ELR (cell line): ENCODE results near the gene FBXW5.
A peak's percentile ranks its signal among the peaks of the same experiment; 100 is the strongest.

Source experiments
- DNase-seq: peaks from one replicate; pipeline ENCODE4 v3.0.0-alpha.2; 2015; ENCODE audit warnings: low read depth

The FBXW5 gene

DNA sequence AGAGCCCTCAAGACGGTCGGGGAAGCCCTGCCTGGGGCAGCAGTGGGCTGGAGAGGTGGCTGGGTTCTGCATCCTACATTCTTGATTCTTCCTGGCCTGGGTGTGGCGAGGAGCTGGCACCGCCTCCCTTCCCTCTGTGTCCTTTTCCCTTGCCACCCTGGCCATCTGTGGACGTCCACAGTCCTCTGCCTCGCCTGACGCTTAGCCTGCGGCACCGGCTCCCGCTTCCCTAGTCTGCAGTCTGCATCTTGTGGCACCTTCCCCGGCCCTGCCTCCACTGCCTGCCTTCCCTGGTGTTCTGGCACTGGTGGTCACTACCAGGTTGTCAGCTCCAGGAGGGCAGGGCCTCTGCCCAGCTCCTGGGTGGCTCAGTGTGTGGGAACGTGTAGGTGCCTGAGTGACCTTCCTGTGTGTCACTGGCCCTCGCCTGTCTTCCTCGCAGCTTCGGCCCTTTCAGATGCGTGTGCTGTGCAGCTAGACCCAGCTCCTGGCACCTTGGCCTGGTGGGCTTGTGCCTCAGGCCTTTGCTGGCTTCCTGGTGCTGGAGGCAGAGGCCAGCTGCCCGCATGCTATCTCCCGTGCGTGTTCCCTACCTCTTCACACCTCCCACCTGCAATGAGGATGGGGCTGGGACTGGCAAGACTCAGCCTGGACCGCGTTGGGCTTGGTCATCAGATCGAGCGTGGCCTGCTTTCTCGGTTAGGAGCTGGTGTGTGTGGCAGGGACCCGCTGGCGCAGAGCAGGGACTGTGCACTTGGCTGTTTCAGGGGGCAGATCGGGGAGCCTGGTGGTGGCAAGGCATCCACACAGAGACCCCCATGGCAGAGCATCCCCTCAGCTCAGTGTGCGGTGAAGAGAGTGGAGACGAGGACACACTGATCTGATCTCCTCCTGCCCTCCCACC is 37.3 kb downstream of the FBXW5 start:
- DNase-seq: no peak

DNA sequence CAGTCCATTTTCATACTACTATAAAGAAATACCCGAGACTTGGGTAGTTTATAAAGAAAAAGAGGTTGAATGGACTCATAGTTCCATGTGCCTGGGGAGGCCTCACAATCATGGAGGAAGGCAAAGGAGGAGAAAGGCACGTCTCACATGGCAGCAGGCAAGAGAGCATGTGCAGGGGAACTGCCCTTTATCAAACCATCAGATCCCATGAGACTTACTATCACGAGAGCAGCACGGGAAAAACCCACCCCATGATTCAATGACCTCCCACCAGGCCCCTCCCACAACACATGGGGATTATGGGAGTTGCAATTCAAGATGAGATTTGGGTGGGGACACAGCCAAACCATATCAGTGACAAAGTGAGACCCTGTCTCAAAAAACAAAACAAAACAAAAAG is 38.3 kb downstream of the FBXW5 start:
- DNase-seq: no peak

DNA sequence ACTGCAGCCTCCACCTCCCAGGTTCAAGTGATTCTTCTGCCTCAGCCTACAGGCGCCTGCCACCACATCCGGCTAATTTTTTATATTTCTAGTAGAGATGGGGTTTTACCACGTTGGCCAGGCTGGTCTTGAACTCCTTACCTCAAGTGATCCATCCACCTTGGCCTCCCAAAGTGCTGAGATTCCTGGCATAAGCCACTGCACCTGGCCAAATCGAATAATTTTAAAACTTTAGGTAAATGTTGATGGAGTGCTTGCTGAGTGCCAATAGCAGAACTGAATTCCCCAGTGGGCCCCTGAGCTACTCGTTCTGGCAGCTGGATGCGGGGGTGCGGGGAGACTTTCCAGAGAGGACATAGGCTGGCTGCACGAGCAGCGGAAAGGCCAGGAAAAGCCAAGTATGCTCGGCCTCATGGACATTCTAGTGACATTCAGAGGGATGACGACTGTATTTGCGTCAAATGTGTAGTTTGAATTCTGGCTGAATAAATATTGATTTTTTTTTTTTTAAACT is 41.4 kb downstream of the FBXW5 start:
- no peak for DNase-seq

DNA sequence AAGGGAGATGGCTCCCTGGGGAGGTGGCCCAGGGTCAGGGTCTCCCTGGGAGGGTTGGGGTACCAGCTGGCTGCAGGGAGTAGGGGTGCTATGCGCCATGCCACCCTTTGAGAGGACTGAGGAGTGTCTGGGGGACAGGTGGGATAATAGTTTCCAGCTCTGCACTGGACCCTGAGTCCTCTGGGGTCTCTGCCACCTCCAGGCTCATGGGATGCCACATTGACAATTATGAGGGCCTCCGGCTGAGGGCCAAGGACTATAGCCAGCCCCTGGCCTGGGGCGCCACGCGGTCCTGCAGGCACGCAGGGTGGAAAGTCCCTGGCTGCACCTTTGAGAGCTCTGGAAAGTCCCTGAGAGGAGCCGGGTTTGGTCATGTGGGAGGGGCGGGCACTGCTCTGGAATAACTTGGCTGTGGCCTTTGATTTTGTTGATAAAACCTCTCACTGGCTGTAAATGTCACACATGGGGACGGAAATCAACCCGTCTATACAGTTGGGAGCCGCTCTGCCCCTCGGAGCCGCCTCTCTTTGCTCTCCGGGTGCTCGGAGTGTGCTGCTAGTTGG is 42.2 kb downstream of the FBXW5 start:
- peak; percentile 70 for DNase-seq

DNA sequence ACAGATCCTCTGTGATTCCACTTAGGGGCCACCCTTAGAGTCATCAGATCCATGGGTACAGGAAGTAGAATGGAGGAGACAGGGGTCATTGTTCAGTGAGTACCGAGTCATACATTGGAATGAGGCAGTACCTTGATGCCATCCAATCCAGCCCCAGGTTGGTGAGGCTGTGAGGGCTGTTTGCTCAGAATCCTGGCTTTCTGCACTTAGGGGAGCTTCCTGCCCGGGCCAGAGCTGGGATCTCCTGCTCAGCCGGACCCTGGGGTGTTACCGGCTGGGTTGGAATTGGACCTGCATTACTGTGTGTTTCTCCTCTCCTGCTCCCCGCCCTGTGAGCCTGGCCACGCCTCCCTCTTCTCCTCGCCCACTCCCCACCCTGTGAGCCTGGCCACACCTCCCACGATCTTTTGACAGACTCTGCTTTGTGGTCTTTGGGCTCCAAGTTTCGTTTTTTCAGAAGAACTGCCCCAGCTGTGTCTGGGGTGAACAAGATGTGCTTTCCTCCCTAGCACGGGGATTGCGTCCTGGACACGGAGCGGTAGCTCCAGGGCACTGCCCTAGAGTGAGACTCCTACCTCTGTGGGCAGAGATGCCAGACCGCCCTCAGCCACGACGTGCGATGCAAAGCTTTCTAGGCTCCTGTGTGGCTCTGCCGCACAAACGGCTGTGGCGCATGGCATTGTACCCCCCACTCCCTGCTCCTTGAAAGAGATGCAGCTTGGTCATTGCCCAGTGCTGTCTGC is 42.9 kb downstream of the FBXW5 start:
- DNase-seq: peak; percentile 80

DNA sequence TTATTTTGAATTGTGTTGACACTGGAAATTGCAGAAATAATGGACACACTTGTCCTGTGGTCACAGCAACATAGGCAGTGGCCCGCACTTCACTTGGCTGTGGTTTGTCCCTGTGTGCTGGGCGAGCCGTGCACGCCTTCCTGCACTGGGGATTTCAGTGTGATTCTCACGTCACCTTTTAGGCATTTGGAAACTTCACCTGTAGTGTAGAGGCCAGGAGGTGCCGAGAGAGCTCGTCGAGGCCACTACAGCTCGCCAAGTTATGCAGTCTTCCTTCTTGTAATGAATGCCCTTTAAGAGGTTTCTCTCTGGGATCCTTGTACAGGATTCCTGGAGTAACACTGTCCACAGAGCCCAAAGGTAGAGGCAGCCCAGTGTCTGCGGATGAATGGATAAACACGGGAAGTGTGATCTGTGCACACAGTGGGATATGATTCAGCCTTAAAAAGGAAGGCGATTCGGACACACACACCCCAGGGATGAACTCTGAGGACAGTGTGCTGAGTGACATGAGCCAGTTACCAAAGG is 43.5 kb downstream of the FBXW5 start:
- no peak for DNase-seq

DNA sequence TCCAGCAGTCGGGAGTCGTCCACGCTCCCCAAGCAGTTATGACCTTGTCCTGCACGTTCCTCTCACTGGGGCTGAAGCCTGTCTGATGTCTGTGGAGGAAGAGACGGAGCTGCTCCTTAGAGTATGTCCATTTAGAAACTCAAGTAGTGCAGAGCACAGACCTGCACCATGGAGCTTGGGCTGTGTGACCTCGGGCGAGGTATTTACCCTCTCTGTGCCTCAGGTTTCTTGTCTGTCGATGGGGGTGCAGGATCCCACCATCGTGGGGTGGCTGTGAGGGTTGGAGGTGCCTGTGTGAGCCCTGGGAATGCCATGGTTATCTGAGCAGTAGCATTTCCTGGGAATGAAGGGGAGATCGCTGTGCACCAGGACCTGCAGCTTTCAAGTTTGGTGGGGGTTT is 44.0 kb downstream of the FBXW5 start:
- no peak for DNase-seq

DNA sequence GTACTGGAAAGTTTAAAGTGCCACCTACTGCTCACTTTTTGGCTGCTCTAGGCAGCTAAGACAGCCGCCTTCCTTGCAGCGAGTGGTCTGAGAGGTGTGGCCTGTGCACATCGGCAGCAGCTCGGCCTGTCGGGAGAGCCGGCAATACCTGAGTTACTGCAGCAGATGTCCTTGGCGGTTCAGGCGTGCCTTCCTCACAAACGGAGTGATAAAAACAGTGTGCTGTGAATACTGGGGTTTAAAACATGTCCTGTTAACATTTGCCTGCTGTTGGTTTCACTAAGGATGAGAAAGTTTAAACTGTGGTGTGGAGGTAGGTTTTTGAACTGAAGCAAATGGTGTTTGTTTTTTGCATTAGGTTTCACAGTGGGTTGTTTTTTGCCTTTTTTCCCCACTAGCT is 45.3 kb downstream of the FBXW5 start:
- DNase-seq: no peak

DNA sequence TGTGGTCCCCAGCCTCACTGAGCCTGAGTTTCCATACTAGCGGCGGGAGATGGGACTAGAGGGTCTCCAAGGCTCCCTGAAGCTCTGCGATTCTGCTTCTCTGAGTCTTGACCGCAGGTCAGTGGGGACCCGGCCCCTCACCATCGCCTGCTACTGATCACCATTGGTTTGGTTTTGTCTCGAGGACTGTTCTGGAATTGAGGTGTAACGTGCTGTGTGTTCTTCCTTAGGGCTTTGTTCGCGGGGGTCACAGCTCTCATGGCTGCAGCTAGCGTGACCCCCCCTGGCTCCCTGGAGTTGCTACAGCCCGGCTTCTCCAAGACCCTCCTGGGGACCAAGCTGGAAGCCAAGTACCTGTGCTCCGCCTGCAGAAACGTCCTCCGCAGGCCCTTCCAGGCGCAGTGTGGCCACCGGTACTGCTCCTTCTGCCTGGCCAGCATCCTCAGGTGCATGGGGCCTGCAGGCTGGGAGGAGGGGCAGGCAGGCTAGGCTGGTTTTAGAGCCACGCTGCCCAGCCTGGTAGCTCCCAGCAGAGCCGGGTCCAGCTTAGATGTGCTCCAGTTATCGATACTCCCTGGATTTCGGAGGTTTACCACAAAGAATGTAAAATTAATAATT is 45.9 kb downstream of the FBXW5 start:
- no peak for DNase-seq

DNA sequence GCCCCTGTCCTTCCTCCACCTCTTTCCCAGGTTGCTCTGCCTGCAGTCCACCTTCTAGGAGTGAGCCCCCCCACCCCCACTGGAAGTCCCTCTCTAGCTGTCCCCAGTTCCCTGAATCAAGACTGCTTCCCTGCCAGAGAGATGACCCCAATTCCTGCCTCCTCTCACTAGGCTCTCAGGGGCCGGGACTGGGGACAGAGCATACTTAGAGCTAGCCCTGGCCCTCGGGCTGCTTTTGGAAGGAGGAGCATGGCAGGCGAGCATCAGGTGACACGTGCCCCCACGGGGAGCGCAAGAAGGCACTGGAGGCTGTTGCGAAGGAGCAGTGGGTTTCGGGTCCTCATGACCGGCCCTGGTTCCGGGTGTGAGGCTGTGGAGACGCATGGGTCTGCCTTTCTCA is 48.5 kb downstream of the FBXW5 start:
- DNase-seq: no peak

DNA sequence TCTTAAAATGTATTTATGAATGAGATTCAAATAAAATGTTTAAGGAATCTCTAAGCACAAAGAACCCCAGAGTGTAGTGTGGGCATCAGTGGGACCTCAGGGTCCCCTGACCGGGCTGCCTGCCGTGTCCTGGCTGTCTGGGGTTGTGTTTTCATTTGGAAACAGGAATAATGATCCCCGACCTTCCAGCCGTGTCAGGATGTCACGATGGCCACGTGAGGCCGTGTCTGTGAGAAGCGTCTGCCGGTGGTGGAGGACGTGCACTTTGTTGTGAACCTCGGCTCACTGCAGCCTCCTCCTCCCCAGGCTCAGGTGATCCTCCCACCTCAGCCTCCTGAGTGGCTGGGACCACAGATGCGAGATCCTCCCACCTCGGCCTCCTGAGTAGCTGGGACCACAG is 53.9 kb downstream of the FBXW5 start:
- no peak for DNase-seq
